CD4-positive, alpha-beta T cell treated with Interleukin-10 for 1 hour (primary cell): Measurements from ENCODE around the gene TMEM131.
A peak's percentile ranks its signal among the peaks of the same experiment; 100 is the strongest.
"Not testable (repeated sequence)": the region's sequence is repeated elsewhere in the genome, so short reads cannot be mapped to it uniquely, and the experiment has no call there.

Experiments used
- DNase-seq: peaks from one replicate; pipeline ENCODE4 v3.0.0-alpha.2; 2020

The TMEM131 gene

GRCh38 chr2:97952357-97952756, 43.4 kb downstream of the TMEM131 start:
- DNase-seq = no peak

- no peak for DNase-seq
Measured at GRCh38 chr2:97951155-97951680, 44.5 kb downstream of the TMEM131 start.

- DNase-seq = no peak
Measured at GRCh38 chr2:97950329-97951154, 45.2 kb downstream of the TMEM131 start.

GRCh38 chr2:97948926-97949325, 46.8 kb downstream of the TMEM131 start:
- no peak for DNase-seq

- DNase-seq = no peak
Measured at GRCh38 chr2:97945791-97946190, 50.0 kb downstream of the TMEM131 start.

GRCh38 chr2:97936881-97937280, 58.9 kb downstream of the TMEM131 start:
- no peak for DNase-seq

- no peak for DNase-seq
Measured at GRCh38 chr2:97936199-97936598, 59.5 kb downstream of the TMEM131 start.

GRCh38 chr2:97935719-97936161, 60.0 kb downstream of the TMEM131 start:
- no peak for DNase-seq

GRCh38 chr2:97932975-97933662, 62.6 kb downstream of the TMEM131 start:
- no peak for DNase-seq

GRCh38 chr2:97931858-97932225, 63.9 kb downstream of the TMEM131 start:
- no peak for DNase-seq

- DNase-seq = no peak
Measured at GRCh38 chr2:97931118-97931857, 64.5 kb downstream of the TMEM131 start.

GRCh38 chr2:97928591-97928990, 67.2 kb downstream of the TMEM131 start:
- no peak for DNase-seq

- DNase-seq = no peak
Measured at GRCh38 chr2:97926946-97927345, 68.8 kb downstream of the TMEM131 start.

GRCh38 chr2:97924194-97924593, 71.6 kb downstream of the TMEM131 start:
- DNase-seq = no peak

GRCh38 chr2:97919858-97920257, 75.9 kb downstream of the TMEM131 start:
- no peak for DNase-seq

GRCh38 chr2:97918818-97919217, 76.9 kb downstream of the TMEM131 start:
- DNase-seq = no peak

GRCh38 chr2:97917668-97918067, 78.1 kb downstream of the TMEM131 start:
- not testable (repeated sequence) for DNase-seq

GRCh38 chr2:97914691-97915213, 81.0 kb downstream of the TMEM131 start:
- DNase-seq = no peak

GRCh38 chr2:97913846-97914245, 81.9 kb downstream of the TMEM131 start:
- no peak for DNase-seq

- DNase-seq = no peak
Measured at GRCh38 chr2:97911922-97912575, 83.7 kb downstream of the TMEM131 start.

- peak; percentile 2 for DNase-seq
Measured at GRCh38 chr2:97911206-97911921, 84.4 kb downstream of the TMEM131 start.
